GM23338 (cell line): ENCODE results near the gene CHRNA4. TPM values are rescaled to one million over a fixed set of nuclear protein-coding genes. Genes with fewer than 3 reads are reported as not detected.

ENCODE experiments used
- ATAC-seq: fragments of 200-7000 bp; cut with Tn5 transposase; 3 replicates; pipeline ENCODE4 v1.9.1; 2020
- DNase-seq: peaks from one replicate; pipeline ENCODE4 v3.0.0-alpha.2; 2015; ENCODE audit warnings: low spot score
- H2AFZ ChIP-seq: fragments of 200-600 bp; sonication (generic); 2 replicates; pipeline ENCODE4 v1.8.0; 2016; ENCODE audit warnings: antibody characterized with exemption, mild to moderate bottlenecking, moderate library complexity
- H3F3A ChIP-seq: fragments of 200-600 bp; sonication (generic); replicated peaks from 2 replicates; pipeline ENCODE4 v1.8.0; 2017; ENCODE audit warnings: antibody characterized with exemption, mixed run types, low read depth
- H3K27ac ChIP-seq: fragments of 200-600 bp; sonication (generic); 2 replicates; pipeline ENCODE4 v1.6.1; 2016; ENCODE audit warnings: low read depth
- H3K27me3 ChIP-seq: fragments of 200-600 bp; sonication (generic); 2 replicates; pipeline ENCODE4 v1.8.0; 2016; ENCODE audit warnings: mild to moderate bottlenecking, mixed run types, moderate library complexity; ENCODE audit not compliant: insufficient read depth
- H3K36me3 ChIP-seq: fragments of 200-600 bp; sonication (generic); 2 replicates; pipeline ENCODE4 v1.8.0; 2016; ENCODE audit warnings: mild to moderate bottlenecking; ENCODE audit not compliant: insufficient read depth
- H3K4me1 ChIP-seq: fragments of 200-600 bp; sonication (generic); 2 replicates; pipeline ENCODE4 v1.8.0; 2016; ENCODE audit warnings: mild to moderate bottlenecking, moderate library complexity; ENCODE audit not compliant: insufficient read depth
- H3K4me2 ChIP-seq: fragments of 200-600 bp; sonication (generic); 2 replicates; pipeline ENCODE4 v1.7.1; 2017; ENCODE audit warnings: mixed run types
- H3K4me3 ChIP-seq: fragments of 200-600 bp; sonication (generic); 2 replicates; pipeline ENCODE4 v1.6.1; 2016; ENCODE audit warnings: mixed run types
- H3K79me2 ChIP-seq: fragments of 200-600 bp; sonication (generic); replicated peaks from 2 replicates; pipeline ENCODE4 v1.8.0; 2017; ENCODE audit warnings: mild to moderate bottlenecking; ENCODE audit not compliant: insufficient read depth
- H3K9me2 ChIP-seq: fragments of 200-600 bp; sonication (generic); 2 replicates; pipeline ENCODE4 v1.8.0; 2017; ENCODE audit not compliant: insufficient read depth
- H4K20me1 ChIP-seq: fragments of 200-600 bp; sonication (generic); replicated peaks from 2 replicates; pipeline ENCODE4 v1.8.0; 2017; ENCODE audit warnings: mild to moderate bottlenecking; ENCODE audit not compliant: insufficient read depth
- H3K27ac Mint-ChIP-seq: 2 replicates; pipeline ENCODE4 v1.8.0; 2020; ENCODE audit warnings: inconsistent platforms, mild to moderate bottlenecking, moderate library complexity, mixed read lengths
- H3K27me3 Mint-ChIP-seq: 3 replicates; pipeline ENCODE4 v1.8.0; 2022; ENCODE audit warnings: low read depth, mild to moderate bottlenecking, moderate library complexity, mixed read lengths, inconsistent platforms; ENCODE audit not compliant: insufficient read depth, poor library complexity
- H3K36me3 Mint-ChIP-seq: 3 replicates; pipeline ENCODE4 v1.8.0; 2021; ENCODE audit warnings: low read depth, mild to moderate bottlenecking, inconsistent platforms, moderate library complexity, mixed read lengths
- H3K4me1 Mint-ChIP-seq: 3 replicates; pipeline ENCODE4 v1.8.0; 2020; ENCODE audit warnings: mild to moderate bottlenecking, inconsistent platforms, mixed read lengths
- H3K4me3 Mint-ChIP-seq: 3 replicates; pipeline ENCODE4 v1.8.0; 2021; ENCODE audit warnings: moderate library complexity, mild to moderate bottlenecking, inconsistent platforms, mixed read lengths
- H3K9me3 Mint-ChIP-seq: 3 replicates; pipeline ENCODE4 v1.8.0; 2020; ENCODE audit warnings: moderate library complexity, mild to moderate bottlenecking, inconsistent platforms, mixed read lengths
- CREB1 ChIP-seq: fragments of 250-450 bp; sonication (Bioruptor Pico); IDR thresholded peaks from 2 replicates; pipeline ENCODE4 v1.5.0; 2020; ENCODE audit warnings: low read depth, mild to moderate bottlenecking, moderate library complexity
- EZH2phosphoT487 ChIP-seq: fragments of 200-600 bp; sonication (generic); IDR thresholded peaks from one replicate; pipeline ENCODE4 v1.8.1; 2018; ENCODE audit warnings: antibody characterized with exemption; ENCODE audit not compliant: unreplicated experiment
- NANOG ChIP-seq: IDR thresholded peaks from 2 replicates; pipeline ENCODE4 v1.6.1; 2016; ENCODE audit warnings: antibody characterized with exemption, borderline replicate concordance
- POLR2AphosphoS5 ChIP-seq: IDR thresholded peaks from 2 replicates; pipeline ENCODE4 v1.6.1; 2016; ENCODE audit warnings: antibody characterized with exemption, low read depth
- STAT1 ChIP-seq: IDR thresholded peaks from one replicate; pipeline ENCODE4 v1.6.1; 2016; ENCODE audit warnings: antibody characterized with exemption; ENCODE audit not compliant: unreplicated experiment
- ZNF114 ChIP-seq: fragments of 250-450 bp; sonication (Bioruptor Pico); IDR thresholded peaks from 2 replicates; pipeline ENCODE4 v1.5.0; 2020; ENCODE audit warnings: mild to moderate bottlenecking, moderate library complexity
- ZNF331 ChIP-seq: fragments of 250-450 bp; sonication (Bioruptor Pico); IDR thresholded peaks from 2 replicates; pipeline ENCODE4 v1.5.0; 2020; ENCODE audit warnings: low read depth, mild to moderate bottlenecking, moderate library complexity
- polyA plus RNA-seq: library from polyadenylated mRNA; unstranded; fragments of >200 nt; fragmentation: Nextera tagmentation; extraction: Ambion mirVana; gene quantifications from 2 replicates; pipeline ENCODE4 v1.2.1, GENCODE V29; 2016
- total RNA-seq: library from RNA; depleted of rRNA; stranded (reverse); fragments of >200 nt; shearing (Covaris generic); gene quantifications from 2 replicates; pipeline ENCODE4 v1.2.3, GENCODE V29; 2014
- TF ChIP-seq, protein P1 (sequence below): IDR thresholded peaks from 2 replicates; pipeline ENCODE4 v1.6.1; 2016; ENCODE audit warnings: antibody characterized with exemption
- TF ChIP-seq, protein P2 (sequence below), 2 experiments: fragments of 200-600 bp in 1 of 2; sonication (generic) in 1 of 2; conservative IDR thresholded peaks; 2 replicates each; pipeline versions ENCODE4 v1.5.1 to v1.6.1; 2016 to 2017; ENCODE audit warnings: antibody characterized with exemption in 2 of 2, low read depth in 2 of 2, mild to moderate bottlenecking in 2 of 2, moderate library complexity in 1 of 2
- TF ChIP-seq, protein P3 (sequence below): fragments of 250-450 bp; sonication (Bioruptor Pico); IDR thresholded peaks from 2 replicates; pipeline ENCODE4 v1.5.0; 2020; ENCODE audit warnings: mild to moderate bottlenecking, moderate library complexity

Gene CHRNA4
- total and polyA plus RNA-seq, 2 experiments from 2014 or later = 2.7 to 3.9 TPM

DNA sequence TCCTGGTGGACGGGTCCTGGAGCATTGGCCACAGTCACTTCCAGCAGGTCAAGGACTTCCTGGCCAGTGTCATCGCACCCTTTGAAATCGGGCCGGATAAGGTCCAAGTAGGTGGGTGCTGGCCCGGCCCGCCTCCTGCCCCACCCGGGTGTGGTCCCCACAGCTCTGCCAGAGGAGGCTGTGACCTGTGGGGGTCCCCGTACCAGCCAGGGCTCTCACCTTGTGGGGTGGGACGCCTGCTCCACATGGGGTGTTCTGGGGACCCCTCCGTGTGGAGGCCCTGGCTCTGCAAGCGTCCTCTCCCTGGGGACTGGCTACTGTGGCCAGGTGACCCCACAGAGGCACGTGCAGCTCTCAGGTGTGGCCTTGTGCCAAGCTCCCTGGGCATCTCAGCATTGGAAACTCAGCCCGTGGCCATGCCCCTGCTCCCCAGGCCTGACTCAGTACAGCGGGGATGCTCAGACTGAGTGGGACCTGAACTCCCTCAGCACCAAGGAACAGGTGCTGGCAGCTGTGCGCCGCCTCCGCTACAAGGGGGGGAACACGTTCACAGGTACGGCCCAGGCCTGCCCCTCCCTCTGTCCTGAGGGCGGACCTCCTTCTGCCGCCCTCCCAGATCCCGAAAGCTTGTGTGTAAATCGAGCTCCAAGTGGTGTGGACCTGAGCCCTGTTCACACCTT, 53.5 kb downstream of the CHRNA4 start:
- Mint-ChIP-seq H3K27me3 (peaks cover 5% of the 10 kb centered on the region), H3K9me3 (peaks cover 4% of the 10 kb centered on the region; the same call in 1 of the 3 replicates), H3K4me3 (no peak overlapping the region), H3K4me1 (peaks cover 4% of the 10 kb centered on the region; the same call in 1 of the 3 replicates), H3K36me3 (no peaks in the 10 kb centered on the region), H3K27ac (no peak overlapping the region)
- H3K27ac ChIP-seq = no peak overlapping the region
- no peak overlapping the region for H2AFZ ChIP-seq
- DNase-seq = no peak
- H3K4me1 ChIP-seq = no peaks in the 10 kb centered on the region
- H4K20me1 ChIP-seq = no peaks in the 10 kb centered on the region
- H3K27me3 ChIP-seq = no peaks in the 10 kb centered on the region
- H3K4me3 ChIP-seq = no peak overlapping the region
- H3K9me2 ChIP-seq = no peaks in the 10 kb centered on the region
- H3K79me2 ChIP-seq = no peaks in the 10 kb centered on the region
- TF ChIP-seq NANOG (no peak), ZNF114 (CRISPR knock-in tag) (no peak), EZH2phosphoT487 (no peak), STAT1 (no peak), CREB1 (CRISPR knock-in tag) (no peak), ZNF331 (CRISPR knock-in tag) (no peak), POLR2AphosphoS5 (no peak)
- TF ChIP-seq, protein P1, sequence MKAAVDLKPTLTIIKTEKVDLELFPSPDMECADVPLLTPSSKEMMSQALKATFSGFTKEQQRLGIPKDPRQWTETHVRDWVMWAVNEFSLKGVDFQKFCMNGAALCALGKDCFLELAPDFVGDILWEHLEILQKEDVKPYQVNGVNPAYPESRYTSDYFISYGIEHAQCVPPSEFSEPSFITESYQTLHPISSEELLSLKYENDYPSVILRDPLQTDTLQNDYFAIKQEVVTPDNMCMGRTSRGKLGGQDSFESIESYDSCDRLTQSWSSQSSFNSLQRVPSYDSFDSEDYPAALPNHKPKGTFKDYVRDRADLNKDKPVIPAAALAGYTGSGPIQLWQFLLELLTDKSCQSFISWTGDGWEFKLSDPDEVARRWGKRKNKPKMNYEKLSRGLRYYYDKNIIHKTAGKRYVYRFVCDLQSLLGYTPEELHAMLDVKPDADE = no peak
- TF ChIP-seq, protein P2, sequence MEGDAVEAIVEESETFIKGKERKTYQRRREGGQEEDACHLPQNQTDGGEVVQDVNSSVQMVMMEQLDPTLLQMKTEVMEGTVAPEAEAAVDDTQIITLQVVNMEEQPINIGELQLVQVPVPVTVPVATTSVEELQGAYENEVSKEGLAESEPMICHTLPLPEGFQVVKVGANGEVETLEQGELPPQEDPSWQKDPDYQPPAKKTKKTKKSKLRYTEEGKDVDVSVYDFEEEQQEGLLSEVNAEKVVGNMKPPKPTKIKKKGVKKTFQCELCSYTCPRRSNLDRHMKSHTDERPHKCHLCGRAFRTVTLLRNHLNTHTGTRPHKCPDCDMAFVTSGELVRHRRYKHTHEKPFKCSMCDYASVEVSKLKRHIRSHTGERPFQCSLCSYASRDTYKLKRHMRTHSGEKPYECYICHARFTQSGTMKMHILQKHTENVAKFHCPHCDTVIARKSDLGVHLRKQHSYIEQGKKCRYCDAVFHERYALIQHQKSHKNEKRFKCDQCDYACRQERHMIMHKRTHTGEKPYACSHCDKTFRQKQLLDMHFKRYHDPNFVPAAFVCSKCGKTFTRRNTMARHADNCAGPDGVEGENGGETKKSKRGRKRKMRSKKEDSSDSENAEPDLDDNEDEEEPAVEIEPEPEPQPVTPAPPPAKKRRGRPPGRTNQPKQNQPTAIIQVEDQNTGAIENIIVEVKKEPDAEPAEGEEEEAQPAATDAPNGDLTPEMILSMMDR (conservative IDR thresholded peaks at IDR 0.05; ENCODE audit: low read depth in 2 of 2) = no peak
- TF ChIP-seq, protein P3, sequence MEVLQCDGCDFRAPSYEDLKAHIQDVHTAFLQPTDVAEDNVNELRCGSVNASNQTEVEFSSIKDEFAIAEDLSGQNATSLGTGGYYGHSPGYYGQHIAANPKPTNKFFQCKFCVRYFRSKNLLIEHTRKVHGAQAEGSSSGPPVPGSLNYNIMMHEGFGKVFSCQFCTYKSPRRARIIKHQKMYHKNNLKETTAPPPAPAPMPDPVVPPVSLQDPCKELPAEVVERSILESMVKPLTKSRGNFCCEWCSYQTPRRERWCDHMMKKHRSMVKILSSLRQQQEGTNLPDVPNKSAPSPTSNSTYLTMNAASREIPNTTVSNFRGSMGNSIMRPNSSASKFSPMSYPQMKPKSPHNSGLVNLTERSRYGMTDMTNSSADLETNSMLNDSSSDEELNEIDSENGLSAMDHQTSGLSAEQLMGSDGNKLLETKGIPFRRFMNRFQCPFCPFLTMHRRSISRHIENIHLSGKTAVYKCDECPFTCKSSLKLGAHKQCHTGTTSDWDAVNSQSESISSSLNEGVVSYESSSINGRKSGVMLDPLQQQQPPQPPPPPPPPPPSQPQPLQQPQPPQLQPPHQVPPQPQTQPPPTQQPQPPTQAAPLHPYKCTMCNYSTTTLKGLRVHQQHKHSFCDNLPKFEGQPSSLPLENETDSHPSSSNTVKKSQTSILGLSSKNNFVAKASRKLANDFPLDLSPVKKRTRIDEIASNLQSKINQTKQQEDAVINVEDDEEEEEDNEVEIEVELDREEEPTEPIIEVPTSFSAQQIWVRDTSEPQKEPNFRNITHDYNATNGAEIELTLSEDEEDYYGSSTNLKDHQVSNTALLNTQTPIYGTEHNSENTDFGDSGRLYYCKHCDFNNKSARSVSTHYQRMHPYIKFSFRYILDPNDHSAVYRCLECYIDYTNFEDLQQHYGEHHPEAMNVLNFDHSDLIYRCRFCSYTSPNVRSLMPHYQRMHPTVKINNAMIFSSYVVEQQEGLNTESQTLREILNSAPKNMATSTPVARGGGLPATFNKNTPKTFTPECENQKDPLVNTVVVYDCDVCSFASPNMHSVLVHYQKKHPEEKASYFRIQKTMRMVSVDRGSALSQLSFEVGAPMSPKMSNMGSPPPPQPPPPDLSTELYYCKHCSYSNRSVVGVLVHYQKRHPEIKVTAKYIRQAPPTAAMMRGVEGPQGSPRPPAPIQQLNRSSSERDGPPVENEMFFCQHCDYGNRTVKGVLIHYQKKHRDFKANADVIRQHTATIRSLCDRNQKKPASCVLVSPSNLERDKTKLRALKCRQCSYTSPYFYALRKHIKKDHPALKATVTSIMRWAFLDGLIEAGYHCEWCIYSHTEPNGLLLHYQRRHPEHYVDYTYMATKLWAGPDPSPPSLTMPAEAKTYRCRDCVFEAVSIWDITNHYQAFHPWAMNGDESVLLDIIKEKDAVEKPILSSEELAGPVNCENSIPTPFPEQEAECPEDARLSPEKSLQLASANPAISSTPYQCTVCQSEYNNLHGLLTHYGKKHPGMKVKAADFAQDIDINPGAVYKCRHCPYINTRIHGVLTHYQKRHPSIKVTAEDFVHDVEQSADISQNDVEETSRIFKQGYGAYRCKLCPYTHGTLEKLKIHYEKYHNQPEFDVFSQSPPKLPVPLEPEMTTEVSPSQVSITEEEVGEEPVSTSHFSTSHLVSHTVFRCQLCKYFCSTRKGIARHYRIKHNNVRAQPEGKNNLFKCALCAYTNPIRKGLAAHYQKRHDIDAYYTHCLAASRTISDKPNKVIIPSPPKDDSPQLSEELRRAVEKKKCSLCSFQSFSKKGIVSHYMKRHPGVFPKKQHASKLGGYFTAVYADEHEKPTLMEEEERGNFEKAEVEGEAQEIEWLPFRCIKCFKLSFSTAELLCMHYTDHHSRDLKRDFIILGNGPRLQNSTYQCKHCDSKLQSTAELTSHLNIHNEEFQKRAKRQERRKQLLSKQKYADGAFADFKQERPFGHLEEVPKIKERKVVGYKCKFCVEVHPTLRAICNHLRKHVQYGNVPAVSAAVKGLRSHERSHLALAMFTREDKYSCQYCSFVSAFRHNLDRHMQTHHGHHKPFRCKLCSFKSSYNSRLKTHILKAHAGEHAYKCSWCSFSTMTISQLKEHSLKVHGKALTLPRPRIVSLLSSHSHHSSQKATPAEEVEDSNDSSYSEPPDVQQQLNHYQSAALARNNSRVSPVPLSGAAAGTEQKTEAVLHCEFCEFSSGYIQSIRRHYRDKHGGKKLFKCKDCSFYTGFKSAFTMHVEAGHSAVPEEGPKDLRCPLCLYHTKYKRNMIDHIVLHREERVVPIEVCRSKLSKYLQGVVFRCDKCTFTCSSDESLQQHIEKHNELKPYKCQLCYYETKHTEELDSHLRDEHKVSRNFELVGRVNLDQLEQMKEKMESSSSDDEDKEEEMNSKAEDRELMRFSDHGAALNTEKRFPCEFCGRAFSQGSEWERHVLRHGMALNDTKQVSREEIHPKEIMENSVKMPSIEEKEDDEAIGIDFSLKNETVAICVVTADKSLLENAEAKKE (CRISPR knock-in tag) = no peak
- ATAC-seq = no peak
- H3K4me2 ChIP-seq = no peak overlapping the region
- H3F3A ChIP-seq = no peaks in the 10 kb centered on the region
- H3K36me3 ChIP-seq = no peaks in the 10 kb centered on the region
